Rectal smooth muscle tissue (tissue), 1 donor: Measurements from ENCODE around the gene COX7A2L.

ENCODE experiments used
- H3K27ac ChIP-seq: one replicate; pipeline ENCODE4 v1.7.0; 2013; ENCODE audit warnings: low read depth, low read length, inconsistent platforms
- H3K27me3 ChIP-seq: one replicate; pipeline ENCODE4 v1.7.0; 2013; ENCODE audit warnings: low read length; ENCODE audit not compliant: control insufficient read depth, insufficient read depth
- H3K36me3 ChIP-seq: one replicate; pipeline ENCODE4 v1.7.0; 2013; ENCODE audit warnings: low read length; ENCODE audit not compliant: control insufficient read depth, insufficient read depth
- H3K4me1 ChIP-seq: one replicate; pipeline ENCODE4 v1.7.0; 2013; ENCODE audit warnings: low read length; ENCODE audit not compliant: control insufficient read depth, insufficient read depth
- H3K4me3 ChIP-seq: one replicate; pipeline ENCODE4 v1.7.0; 2013; ENCODE audit warnings: low read length
- H3K9ac ChIP-seq: one replicate; pipeline ENCODE4 v1.7.0; 2013; ENCODE audit warnings: low read length

The COX7A2L gene

DNA sequence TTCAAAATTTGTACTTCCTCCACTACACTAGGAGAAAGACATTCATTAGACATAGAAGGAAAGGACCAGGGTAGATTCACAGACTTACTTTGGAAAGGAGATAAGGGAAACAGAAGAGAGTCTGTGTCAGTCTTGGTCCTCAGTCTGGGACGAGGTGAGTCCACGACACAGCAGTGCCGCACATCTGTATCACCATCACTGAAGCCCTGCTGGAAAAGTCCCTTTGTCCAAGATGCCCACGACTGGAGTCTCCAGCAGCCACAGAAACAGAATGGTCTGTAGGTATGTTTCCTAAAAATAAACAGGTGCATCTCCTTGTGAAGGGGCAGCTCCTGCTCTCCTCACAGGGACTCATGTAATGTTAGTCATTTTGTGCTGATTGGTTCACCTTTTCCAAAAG lies 27.4 kb downstream of the COX7A2L start:
- H3K27ac ChIP-seq = no peak overlapping the region
- H3K36me3 ChIP-seq = peaks cover 16% of the 10 kb centered on the region
- no peak overlapping the region for H3K4me3 ChIP-seq
- H3K4me1 ChIP-seq = no peaks in the 10 kb centered on the region
- no peak overlapping the region for H3K9ac ChIP-seq
- H3K27me3 ChIP-seq = no peaks in the 10 kb centered on the region

DNA sequence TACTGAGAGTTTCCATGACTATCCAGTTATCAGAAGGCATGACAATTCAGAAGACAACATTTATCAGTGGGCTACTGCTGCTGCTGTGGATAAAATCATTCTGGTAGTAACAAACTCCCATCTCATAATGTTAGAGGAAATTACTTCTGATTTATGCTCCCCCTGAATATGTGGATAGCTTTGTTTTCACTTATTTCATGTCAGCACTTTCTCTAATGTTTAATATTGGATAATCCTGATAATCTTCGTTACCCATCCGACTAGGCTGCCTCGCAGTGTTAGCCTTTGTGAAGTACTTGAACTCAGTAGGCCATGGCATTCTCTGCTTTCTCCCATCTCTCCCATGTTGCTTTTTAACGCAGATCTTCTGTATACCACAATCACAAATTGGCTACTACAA lies 28.4 kb downstream of the COX7A2L start:
- H3K27me3 ChIP-seq = no peaks in the 10 kb centered on the region
- H3K27ac ChIP-seq = no peak overlapping the region
- H3K9ac ChIP-seq = no peak overlapping the region
- no peak overlapping the region for H3K4me3 ChIP-seq
- H3K36me3 ChIP-seq = peaks cover 16% of the 10 kb centered on the region
- H3K4me1 ChIP-seq = no peaks in the 10 kb centered on the region

DNA sequence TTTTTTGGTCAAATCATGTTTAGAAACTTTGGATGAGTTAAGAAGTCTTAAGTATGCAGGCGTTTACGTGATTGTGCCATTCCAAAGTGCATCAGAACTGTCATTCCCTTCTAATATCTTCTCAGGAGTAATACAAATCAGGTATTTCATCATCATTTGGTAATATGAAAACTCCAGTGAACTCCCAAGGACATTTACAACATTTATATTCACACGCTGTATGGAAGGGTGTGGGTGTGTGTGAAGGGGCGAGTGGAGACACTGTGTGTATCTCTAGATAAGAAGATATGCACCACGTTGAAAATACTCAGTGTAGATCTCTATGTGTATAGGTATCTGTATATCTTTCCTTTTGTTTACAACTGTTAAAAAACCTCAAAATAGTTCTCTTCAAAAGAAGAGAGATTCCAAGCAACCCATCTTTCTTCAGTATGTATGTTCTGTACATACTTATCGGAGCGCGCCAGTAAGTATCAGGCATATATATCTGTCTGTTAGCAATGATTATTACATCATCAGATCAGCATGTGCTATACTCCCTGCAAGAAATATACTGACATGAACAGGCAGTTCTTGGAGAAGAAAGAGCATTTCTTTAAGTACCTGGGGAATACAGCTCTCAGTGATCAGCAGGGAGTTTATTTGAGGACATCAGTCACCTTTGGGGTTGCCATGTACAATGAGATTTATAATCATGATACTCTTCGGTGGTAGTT lies 29.3 kb downstream of the COX7A2L start:
- Histone ChIP-seq H3K4me1 (no peaks in the 10 kb centered on the region), H3K4me3 (no peak overlapping the region), H3K27ac (no peak overlapping the region), H3K27me3 (no peaks in the 10 kb centered on the region), H3K9ac (no peak overlapping the region), H3K36me3 (peaks cover 16% of the 10 kb centered on the region)

DNA sequence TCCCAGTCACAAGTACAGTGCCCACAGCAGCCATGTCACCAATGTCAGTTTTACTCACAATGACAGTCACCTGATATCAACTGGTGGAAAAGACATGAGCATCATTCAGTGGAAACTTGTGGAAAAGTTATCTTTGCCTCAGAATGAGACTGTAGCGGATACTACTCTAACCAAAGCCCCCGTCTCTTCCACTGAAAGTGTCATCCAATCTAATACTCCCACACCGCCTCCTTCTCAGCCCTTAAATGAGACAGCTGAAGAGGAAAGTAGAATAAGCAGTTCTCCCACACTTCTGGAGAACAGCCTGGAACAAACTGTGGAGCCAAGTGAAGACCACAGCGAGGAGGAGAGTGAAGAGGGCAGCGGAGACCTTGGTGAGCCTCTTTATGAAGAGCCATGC lies 31.3 kb downstream of the COX7A2L start:
- H3K27me3 ChIP-seq = no peaks in the 10 kb centered on the region
- no peaks in the 10 kb centered on the region for H3K4me1 ChIP-seq
- no peak overlapping the region for H3K27ac ChIP-seq
- H3K36me3 ChIP-seq = peaks cover 16% of the 10 kb centered on the region
- no peak overlapping the region for H3K9ac ChIP-seq
- no peak overlapping the region for H3K4me3 ChIP-seq

DNA sequence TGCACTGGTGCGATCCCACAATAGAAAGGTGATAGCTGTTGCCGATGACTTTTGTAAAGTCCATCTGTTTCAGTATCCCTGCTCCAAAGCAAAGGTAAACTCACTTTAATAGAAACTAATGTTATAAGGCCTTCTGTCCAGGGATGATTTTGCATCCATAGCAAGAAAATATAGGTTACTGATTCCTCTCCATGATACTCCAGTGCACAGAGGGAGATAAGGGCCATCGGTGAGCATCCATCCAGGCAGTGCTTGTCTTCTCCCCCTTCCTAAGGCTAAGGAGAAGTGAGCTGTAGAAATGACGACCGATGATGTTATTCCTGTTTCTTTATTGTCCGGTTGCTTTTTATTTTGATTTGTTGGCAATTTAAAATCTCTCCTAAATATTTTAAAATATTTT lies 32.1 kb downstream of the COX7A2L start:
- no peak overlapping the region for H3K27ac ChIP-seq
- no peak overlapping the region for H3K9ac ChIP-seq
- H3K4me1 ChIP-seq = no peaks in the 10 kb centered on the region
- no peaks in the 10 kb centered on the region for H3K27me3 ChIP-seq
- H3K36me3 ChIP-seq = peaks cover 15% of the 10 kb centered on the region
- H3K4me3 ChIP-seq = no peak overlapping the region

DNA sequence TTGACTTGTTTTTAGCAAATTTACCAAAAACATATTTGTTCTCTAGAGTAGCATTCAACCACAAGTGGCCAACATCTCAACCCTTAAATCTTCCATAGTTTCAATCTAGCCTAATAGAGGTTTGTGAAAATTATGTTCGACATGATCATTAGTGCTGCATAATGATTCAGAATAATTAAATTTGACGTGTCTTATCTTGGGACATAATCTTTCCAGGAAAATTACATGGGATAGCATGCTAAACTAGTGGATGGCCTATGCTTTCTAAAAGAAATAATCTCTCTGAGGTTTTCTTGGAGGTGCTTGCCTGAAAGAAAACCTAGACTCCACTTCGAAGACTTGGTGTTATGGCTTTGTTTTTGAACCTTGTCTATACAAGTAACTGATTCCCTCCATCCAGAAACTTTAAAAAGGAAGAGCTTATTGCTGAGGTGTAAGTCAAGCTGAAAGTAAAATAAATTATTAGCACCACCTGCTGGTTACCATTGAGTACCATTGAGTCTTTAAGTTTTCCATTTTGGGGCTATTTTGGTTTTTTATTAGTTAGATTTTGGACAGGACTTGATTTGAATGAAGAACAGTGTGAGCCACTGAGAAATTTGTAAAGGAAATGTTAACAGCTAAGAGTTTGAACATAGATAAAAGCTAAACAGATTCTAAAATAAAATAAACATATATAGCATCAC lies 32.7 kb downstream of the COX7A2L start:
- Histone ChIP-seq H3K36me3 (peaks cover 9% of the 10 kb centered on the region), H3K9ac (no peak overlapping the region), H3K27me3 (no peaks in the 10 kb centered on the region), H3K4me3 (no peak overlapping the region), H3K4me1 (no peaks in the 10 kb centered on the region), H3K27ac (no peak overlapping the region)

DNA sequence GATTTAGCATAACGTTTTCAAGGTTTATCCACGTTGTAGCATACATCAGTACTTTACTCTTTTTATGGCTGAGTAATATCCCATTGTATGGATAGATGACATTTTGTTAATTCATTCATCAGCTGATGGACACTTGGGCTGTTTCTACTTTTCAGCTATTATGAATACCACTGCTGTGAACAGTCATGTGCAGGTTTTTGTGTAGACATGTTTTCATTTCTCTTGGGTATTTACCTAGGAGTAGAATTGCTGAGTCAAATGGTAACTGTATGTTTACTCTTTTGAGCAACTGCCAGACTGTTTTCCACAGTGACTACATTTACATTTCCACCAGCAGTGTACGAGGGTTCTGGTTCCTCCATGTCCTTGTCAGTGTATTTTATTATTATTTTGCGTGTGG lies 33.9 kb downstream of the COX7A2L start:
- no peaks in the 10 kb centered on the region for H3K27me3 ChIP-seq
- no peak overlapping the region for H3K27ac ChIP-seq
- peaks cover 8% of the 10 kb centered on the region for H3K36me3 ChIP-seq
- no peak overlapping the region for H3K9ac ChIP-seq
- no peak overlapping the region for H3K4me3 ChIP-seq
- no peaks in the 10 kb centered on the region for H3K4me1 ChIP-seq

DNA sequence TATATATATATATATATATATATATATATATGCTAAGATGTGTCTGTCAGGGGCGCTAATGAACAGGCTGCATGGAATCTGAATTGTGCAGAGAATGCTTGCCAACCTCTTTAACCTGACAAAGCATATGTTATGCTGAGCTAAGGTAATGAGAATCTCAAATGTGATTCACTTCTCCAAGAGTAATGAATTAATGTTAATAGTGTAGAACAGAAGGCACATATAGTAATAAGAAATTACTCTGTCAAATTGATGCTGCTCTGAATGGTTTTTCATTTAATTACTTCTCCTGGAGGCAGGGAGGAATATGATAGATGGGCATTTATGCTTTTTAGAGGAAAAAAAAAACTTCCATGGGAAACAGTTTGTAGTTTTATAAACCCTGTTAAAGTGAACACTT lies 35.4 kb downstream of the COX7A2L start:
- Histone ChIP-seq H3K9ac (no peak overlapping the region), H3K4me3 (no peak overlapping the region), H3K36me3 (peaks cover 10% of the 10 kb centered on the region), H3K27ac (no peak overlapping the region), H3K27me3 (no peaks in the 10 kb centered on the region), H3K4me1 (no peaks in the 10 kb centered on the region)

DNA sequence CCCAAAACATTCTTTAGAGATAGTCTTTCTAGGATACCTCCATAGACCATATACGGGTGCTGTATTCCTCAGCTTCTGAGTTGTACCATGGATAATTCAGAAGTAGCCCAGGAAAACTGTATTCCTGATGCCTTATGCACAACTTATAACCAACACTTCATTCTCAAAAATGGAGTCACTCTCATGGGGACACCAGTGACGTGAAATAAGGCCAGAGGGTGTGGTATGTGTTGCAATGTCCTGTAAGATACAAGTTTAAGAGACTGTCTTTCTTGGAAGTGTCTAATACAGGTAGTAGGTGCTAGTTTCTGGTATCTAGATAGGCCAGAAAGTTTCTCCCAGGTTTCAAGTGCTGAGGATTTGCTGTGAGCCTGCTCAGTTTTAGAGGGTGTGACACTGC lies 36.1 kb downstream of the COX7A2L start:
- Histone ChIP-seq H3K9ac (no peak overlapping the region), H3K36me3 (peaks cover 9% of the 10 kb centered on the region), H3K27ac (no peak overlapping the region)

DNA sequence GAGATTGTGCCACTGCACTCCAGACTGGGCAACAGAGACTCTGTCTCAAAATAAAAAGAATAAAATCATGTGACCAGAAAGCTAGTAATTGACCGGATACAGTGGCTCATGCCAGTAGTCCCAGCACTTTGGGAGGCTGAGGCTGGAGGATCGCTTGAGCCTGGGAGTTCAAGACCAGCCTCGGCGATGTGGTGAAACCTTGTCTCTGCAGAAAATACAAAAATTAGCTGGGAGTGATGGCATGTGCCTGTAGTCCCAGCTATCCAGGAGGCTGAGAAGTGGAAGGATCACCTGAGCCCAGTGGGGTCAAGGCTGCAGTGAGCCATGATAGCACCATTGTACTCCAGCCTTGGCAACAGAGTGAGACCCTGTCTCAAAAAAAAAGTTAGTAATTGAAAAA lies 36.8 kb downstream of the COX7A2L start:
- Histone ChIP-seq H3K4me1 (no peaks in the 10 kb centered on the region), H3K36me3 (peaks cover 5% of the 10 kb centered on the region)

More for the DNA sequence above, 36.1 kb downstream of the COX7A2L start:
- Histone ChIP-seq H3K27me3 (no peaks in the 10 kb centered on the region), H3K4me3 (no peak overlapping the region), H3K4me1 (no peaks in the 10 kb centered on the region)

DNA sequence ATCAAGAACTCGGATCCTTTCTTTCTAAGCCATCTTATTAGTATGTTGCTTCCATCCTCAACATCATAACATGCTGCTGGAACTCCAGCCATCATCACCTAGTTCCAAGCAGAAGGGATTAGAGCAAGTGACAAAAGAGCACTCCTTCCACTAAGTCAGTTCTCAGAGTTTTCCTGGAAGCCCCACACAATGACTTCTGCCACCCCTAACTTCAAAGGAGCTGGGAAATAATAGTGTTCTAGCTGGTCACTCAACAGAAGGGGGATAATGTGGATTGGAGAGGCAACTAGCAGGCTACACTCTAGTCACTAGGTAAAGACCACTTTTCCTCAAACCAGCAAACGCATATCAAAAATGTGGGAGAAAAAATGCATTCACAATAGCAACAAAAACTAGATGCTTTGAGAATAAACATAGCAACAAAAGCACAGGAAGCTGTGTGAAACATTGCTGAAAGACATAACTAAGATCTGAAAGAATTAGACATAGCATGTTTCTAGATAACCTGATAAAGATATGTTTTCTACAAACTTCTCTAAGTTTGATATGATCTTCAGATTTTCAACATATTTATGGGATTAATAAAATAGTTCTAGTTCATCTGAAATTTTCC lies 39.5 kb downstream of the COX7A2L start:
- no peaks in the 10 kb centered on the region for H3K27me3 ChIP-seq
- no peak overlapping the region for H3K27ac ChIP-seq
- H3K9ac ChIP-seq = no peak overlapping the region
- peaks cover 8% of the 10 kb centered on the region for H3K36me3 ChIP-seq
- no peaks in the 10 kb centered on the region for H3K4me1 ChIP-seq
- no peak overlapping the region for H3K4me3 ChIP-seq

More for the DNA sequence above, 36.8 kb downstream of the COX7A2L start:
- H3K27me3 ChIP-seq = no peaks in the 10 kb centered on the region
- no peak overlapping the region for H3K4me3 ChIP-seq
- no peak overlapping the region for H3K27ac ChIP-seq
- H3K9ac ChIP-seq = no peak overlapping the region

DNA sequence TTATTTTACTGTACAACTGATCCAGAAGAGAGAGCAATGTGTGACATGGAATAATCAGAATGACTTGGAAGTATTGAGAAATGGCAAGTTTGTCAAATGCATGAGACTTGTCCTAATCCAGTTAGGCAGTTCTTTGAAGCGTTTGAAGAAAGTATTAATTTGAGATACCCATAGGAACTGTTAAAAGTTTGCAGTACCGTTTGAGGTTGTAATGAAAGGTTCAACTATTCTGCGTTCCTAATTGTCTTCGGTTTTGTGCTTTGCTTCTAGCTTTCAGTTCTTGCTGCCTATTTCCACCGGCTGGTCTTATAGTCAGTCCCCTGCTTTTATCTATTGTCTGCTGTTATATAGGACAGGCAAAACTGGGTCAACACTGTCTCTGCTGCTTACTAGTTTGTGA lies 41.8 kb downstream of the COX7A2L start:
- Histone ChIP-seq H3K27ac (no peak overlapping the region), H3K36me3 (peaks cover 8% of the 10 kb centered on the region), H3K4me1 (no peaks in the 10 kb centered on the region), H3K9ac (no peak overlapping the region), H3K27me3 (no peaks in the 10 kb centered on the region), H3K4me3 (no peak overlapping the region)
